CD4-positive, alpha-beta memory T cell (primary cell): ENCODE data around the gene DDTL. TPM values are rescaled to one million over a fixed set of nuclear protein-coding genes. Genes with fewer than 3 reads are reported as not detected.
"Not testable (repeated sequence)": the region's sequence is repeated elsewhere in the genome, so short reads cannot be mapped to it uniquely, and the experiment has no call there.

Experiments used
- CTCF ChIA-PET: fragments of 350-600 bp; sonication (Branson Sonifier 250); formaldehyde crosslinking; loops from one replicate; lab custom pipeline; 2021; ENCODE audit warnings: inconsistent platforms; ENCODE audit not compliant: partially characterized antibody; lab: Charles Lee
- POLR2A ChIA-PET: fragments of 350-600 bp; sonication (Branson Sonifier 250); formaldehyde crosslinking; loops from one replicate; lab custom pipeline; 2021; ENCODE audit not compliant: partially characterized antibody; lab: Charles Lee
- DNase-seq, 5 donors: peaks; one replicate each; pipeline versions ENCODE4 v3.0.0 to v3.0.0-alpha.2; 2020 to 2022; ENCODE audit warnings: mixed read lengths in 1 of 5
- H3K27ac ChIP-seq: one replicate; pipeline ENCODE4 v1.7.0; 2013; ENCODE audit warnings: low read depth, low read length
- H3K27me3 ChIP-seq: 2 replicates; pipeline ENCODE4 v1.7.0; 2013; ENCODE audit warnings: mild to moderate bottlenecking, low read length, moderate library complexity; ENCODE audit not compliant: insufficient read depth
- H3K36me3 ChIP-seq: 2 replicates; pipeline ENCODE4 v1.7.0; 2013; ENCODE audit warnings: mild to moderate bottlenecking, low read length, moderate library complexity; ENCODE audit not compliant: insufficient read depth
- H3K4me1 ChIP-seq: 2 replicates; pipeline ENCODE4 v1.7.0; 2013; ENCODE audit warnings: mild to moderate bottlenecking, low read length, moderate library complexity; ENCODE audit not compliant: insufficient read depth
- H3K4me3 ChIP-seq, 2 donors: one replicate each; pipeline ENCODE4 v1.7.0; 2013; ENCODE audit warnings: low read length in 2 of 2, mild to moderate bottlenecking in 1 of 2
- H3K9me3 ChIP-seq, 2 donors: one replicate each; pipeline ENCODE4 v1.7.0; 2013; ENCODE audit warnings: low read length in 2 of 2, control low read depth in 1 of 2; ENCODE audit not compliant: control insufficient read depth in 1 of 2
- H3K27ac Mint-ChIP-seq, 7 donors: one replicate each; pipeline ENCODE4 v1.8.0; 2020 to 2021; ENCODE audit warnings: mixed read lengths in 7 of 7, mild to moderate bottlenecking in 6 of 7, inconsistent platforms in 3 of 7, moderate library complexity in 3 of 7
- H3K27me3 Mint-ChIP-seq, 2 donors: one replicate each; pipeline ENCODE4 v1.8.0; 2020 to 2021; ENCODE audit warnings: mixed read lengths in 2 of 2
- H3K36me3 Mint-ChIP-seq, 2 donors: one replicate each; pipeline ENCODE4 v1.8.0; 2020 to 2021; ENCODE audit warnings: mixed read lengths in 2 of 2, inconsistent platforms in 1 of 2, mild to moderate bottlenecking in 1 of 2
- H3K4me1 Mint-ChIP-seq, 4 donors: one replicate each; pipeline ENCODE4 v1.8.0; 2020 to 2021; ENCODE audit warnings: mixed read lengths in 4 of 4, mild to moderate bottlenecking in 1 of 4
- H3K4me3 Mint-ChIP-seq, 8 donors: one replicate each; pipeline ENCODE4 v1.8.0; 2020 to 2021; ENCODE audit warnings: mixed read lengths in 8 of 8, mild to moderate bottlenecking in 7 of 8, moderate library complexity in 6 of 8, inconsistent platforms in 3 of 8
- H3K9me3 Mint-ChIP-seq, 8 donors: one replicate each; pipeline ENCODE4 v1.8.0; 2020 to 2021; ENCODE audit warnings: mixed read lengths in 8 of 8, mild to moderate bottlenecking in 5 of 8, inconsistent platforms in 3 of 8, moderate library complexity in 1 of 8
- intact Hi-C: fragments of 100-400 bp; cut with micrococcal nuclease; formaldehyde crosslinking; loops from one replicate; pipeline ENCODE4 v1.15.1; 2023
- polyA plus RNA-seq, 2 donors: library from polyadenylated mRNA; unstranded; fragments of 300-500 nt; fragmentation: Illumina TruSeq; gene quantifications; one replicate each; pipeline ENCODE4 v1.2.3, GENCODE V29; 2021
- total RNA-seq, 2 experiments: library from RNA; stranded (reverse); gene quantifications; one replicate each; pipeline ENCODE4 v1.2.3, GENCODE V29; 2021

DDTL gene
- total and polyA plus RNA-seq, 4 experiments from 2014 or later = 0.32 to 6.1 (median 3.6) TPM

DNA sequence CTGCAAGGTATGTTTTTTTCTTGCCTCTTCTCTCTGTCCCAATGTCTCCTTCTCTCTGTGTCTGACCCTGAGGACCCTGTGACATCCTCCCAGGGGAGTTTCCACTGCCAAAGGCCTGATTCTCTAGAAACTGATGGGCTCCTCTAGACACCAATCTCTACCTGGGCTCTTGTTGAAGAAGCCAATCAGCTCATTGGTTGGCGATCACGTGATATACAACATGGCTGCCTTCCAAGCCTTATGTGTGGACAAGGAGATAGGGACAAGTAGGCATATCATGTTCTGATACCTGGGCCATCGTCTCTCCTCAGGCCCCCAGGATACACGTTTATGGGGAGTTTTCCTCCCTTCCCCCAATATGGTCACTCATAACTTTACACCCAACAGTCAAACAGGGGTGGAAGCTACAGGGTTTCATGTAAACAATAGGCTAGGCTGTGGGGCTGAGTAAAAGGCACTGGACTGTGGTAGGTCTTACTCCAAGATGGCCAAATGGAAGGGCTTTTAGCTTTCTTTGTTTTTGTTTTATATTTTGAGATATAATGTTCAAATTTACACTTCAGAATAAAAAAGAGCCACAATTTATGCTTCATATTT is 27.0 kb downstream of the DDTL start:
- H3K27ac Mint-ChIP-seq, intact Hi-C loops, H3K4me1 ChIP-seq, H3K4me3 ChIP-seq, POLR2A ChIA-PET, H3K27me3 ChIP-seq, H3K27ac ChIP-seq, H3K27me3 Mint-ChIP-seq, CTCF ChIA-PET, DNase-seq, H3K4me3 Mint-ChIP-seq, H3K9me3 ChIP-seq, H3K9me3 Mint-ChIP-seq, H3K4me1 Mint-ChIP-seq, H3K36me3 Mint-ChIP-seq, H3K36me3 ChIP-seq: not testable (repeated sequence)

DNA sequence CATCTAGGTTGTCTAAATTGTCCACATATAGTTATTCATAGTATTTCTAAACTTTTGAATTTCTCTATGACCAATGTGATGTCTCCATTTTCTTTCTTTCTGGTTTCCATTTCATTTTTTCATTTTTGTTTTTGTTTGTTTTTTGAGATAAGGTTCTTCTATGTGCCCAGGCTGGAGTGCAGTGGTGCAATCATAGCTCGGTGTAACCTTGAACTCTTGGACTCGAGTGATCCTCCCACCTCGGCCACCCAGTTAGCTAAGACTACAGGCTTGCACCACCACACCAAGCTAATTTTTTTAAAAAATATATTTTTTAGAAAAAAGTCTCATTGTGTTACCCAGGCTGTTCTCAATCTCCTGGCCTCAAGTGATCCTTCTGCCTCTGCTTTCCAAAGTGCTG is 30.4 kb downstream of the DDTL start:
- Mint-ChIP-seq H3K27me3 (peaks cover 0 to 1% of the 10 kb centered on the region in 2 donors), H3K4me1 (peaks cover 0 to 3% (median 0%) of the 10 kb centered on the region in 4 donors), H3K4me3 (no peak overlapping the region), H3K9me3 (no peaks in the 10 kb centered on the region), H3K36me3 (no peaks in the 10 kb centered on the region), H3K27ac (peak overlapping the region in 1 of 7 donors; percentile 11)
- CTCF ChIA-PET = no interaction called here
- intact Hi-C loops = no loop called here
- DNase-seq = no peak
- POLR2A ChIA-PET = no interaction called here
- Histone ChIP-seq H3K9me3 (no peaks in the 10 kb centered on the region), H3K36me3 (no peaks in the 10 kb centered on the region), H3K27me3 (no peaks in the 10 kb centered on the region), H3K4me3 (no peak overlapping the region), H3K27ac (no peak overlapping the region), H3K4me1 (no peaks in the 10 kb centered on the region)

DNA sequence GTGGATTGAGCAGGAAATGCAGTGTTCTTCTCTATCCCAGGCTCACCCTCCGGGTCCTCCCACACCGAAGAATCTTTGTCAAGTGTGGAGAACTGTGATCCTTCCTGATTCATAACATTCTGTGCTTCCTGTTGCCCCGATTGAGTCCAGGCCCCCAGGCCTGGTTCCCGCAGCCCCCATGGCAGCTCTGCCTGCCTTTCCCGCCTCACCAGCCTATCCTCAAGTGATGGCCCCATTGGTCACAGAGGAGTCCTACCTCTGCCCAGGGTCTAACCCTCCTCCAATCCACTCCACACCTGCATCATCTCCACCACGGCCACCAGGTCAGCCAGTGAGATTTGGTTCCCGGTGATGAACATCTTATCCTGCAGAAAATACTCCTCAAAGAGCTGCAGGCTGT is 33.1 kb downstream of the DDTL start:
- H3K27me3 ChIP-seq, H3K4me3 ChIP-seq, H3K36me3 Mint-ChIP-seq, H3K27ac ChIP-seq, H3K9me3 ChIP-seq, H3K9me3 Mint-ChIP-seq, H3K4me1 ChIP-seq, DNase-seq, H3K4me3 Mint-ChIP-seq, intact Hi-C loops, H3K4me1 Mint-ChIP-seq, CTCF ChIA-PET, POLR2A ChIA-PET, H3K36me3 ChIP-seq, H3K27me3 Mint-ChIP-seq: not testable (repeated sequence)
- H3K27ac Mint-ChIP-seq = peak overlapping the region in 1 of 7 donors; percentile 3

DNA sequence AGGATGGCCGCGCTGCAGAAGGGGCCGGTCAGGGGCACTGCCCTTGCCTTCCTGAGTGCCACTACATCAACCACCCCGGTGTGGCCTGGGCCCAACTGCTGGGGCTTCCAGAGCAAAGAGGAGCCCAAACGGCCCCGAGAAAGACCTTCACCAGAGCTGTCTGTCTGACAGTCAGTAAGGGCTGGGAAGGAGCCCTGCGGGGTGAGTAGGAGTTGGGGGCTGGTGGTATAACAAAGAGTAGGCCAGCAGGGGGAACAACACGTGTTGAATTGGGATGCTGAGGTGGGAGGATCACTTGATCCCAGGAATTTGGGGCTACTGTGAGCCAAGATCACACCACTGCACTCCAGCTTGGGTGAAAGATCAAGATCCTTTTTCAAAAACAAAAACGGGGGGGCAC is 34.6 kb downstream of the DDTL start:
- ChIA-PET CTCF (no interaction called here), POLR2A (no interaction called here)
- Histone ChIP-seq H3K4me3 (no peak overlapping the region), H3K27me3 (no peaks in the 10 kb centered on the region), H3K9me3 (no peaks in the 10 kb centered on the region), H3K36me3 (no peaks in the 10 kb centered on the region), H3K4me1 (no peaks in the 10 kb centered on the region), H3K27ac (no peak overlapping the region)
- no peak overlapping the region for H3K27ac Mint-ChIP-seq
- peaks cover 5 to 8% of the 10 kb centered on the region in 2 donors for H3K27me3 Mint-ChIP-seq
- no peak for DNase-seq
- intact Hi-C loops = no loop called here
- no peak overlapping the region for H3K4me3 Mint-ChIP-seq
- no peaks in the 10 kb centered on the region for H3K9me3 Mint-ChIP-seq
- H3K36me3 Mint-ChIP-seq = no peaks in the 10 kb centered on the region
- peaks cover 0 to 3% (median 0%) of the 10 kb centered on the region in 4 donors for H3K4me1 Mint-ChIP-seq

DNA sequence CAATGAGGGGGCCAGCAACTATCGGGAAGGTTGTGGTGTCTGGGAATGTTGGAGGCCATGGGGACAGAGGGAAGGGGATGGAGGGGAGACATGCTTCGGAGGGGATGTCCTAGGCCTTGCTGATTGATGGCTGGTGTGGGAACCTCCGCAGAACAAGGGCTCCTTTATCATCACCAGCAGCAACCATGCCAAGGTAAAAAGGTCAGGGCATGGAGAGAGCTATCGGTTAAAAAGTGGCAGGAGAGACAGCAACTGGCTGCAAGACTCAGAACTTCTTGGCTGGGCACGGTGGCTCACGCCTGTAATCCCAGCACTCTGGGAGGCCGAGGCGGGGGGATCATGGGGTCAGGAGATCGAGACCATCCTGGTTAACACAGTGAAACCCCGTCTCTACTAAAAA is 35.6 kb downstream of the DDTL start:
- POLR2A ChIA-PET = no interaction called here
- Mint-ChIP-seq H3K36me3 (no peaks in the 10 kb centered on the region), H3K4me1 (peaks cover 0 to 3% (median 0%) of the 10 kb centered on the region in 4 donors), H3K27ac (no peak overlapping the region), H3K27me3 (peaks cover 5 to 8% of the 10 kb centered on the region in 2 donors), H3K4me3 (no peak overlapping the region), H3K9me3 (no peaks in the 10 kb centered on the region)
- no peak for DNase-seq
- H3K27ac ChIP-seq = no peak overlapping the region
- intact Hi-C loops = no loop called here
- no peaks in the 10 kb centered on the region for H3K4me1 ChIP-seq
- no peaks in the 10 kb centered on the region for H3K27me3 ChIP-seq
- CTCF ChIA-PET = no interaction called here
- H3K9me3 ChIP-seq = no peaks in the 10 kb centered on the region
- H3K4me3 ChIP-seq = no peak overlapping the region
- H3K36me3 ChIP-seq = no peaks in the 10 kb centered on the region

DNA sequence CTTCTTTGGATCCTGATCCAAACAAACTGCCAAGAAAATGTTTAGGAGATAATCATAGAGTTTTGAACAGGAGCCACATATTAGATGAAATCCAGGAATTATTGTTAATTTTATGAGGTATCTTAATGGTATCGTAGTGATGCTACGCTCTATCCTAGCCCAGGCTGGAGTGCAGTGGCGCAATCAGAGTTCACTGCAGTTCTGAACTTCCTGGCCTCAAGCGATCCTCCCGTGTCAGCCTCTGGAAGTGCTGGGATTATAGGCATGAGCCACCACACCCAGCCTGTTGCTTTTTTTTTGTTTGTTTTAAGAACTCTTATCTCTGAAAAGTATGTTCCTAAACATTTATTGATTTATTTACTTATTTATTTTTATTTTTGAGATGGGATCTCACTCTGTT is 36.2 kb downstream of the DDTL start:
- Mint-ChIP-seq H3K4me1 (no peaks in the 10 kb centered on the region), H3K9me3 (no peaks in the 10 kb centered on the region), H3K36me3 (no peaks in the 10 kb centered on the region), H3K27me3 (peaks cover 5 to 8% of the 10 kb centered on the region in 2 donors), H3K4me3 (no peak overlapping the region), H3K27ac (no peak overlapping the region)
- ChIA-PET CTCF (no interaction called here), POLR2A (no interaction called here)
- H3K27me3 ChIP-seq = no peaks in the 10 kb centered on the region
- DNase-seq = no peak
- no peak overlapping the region for H3K27ac ChIP-seq
- intact Hi-C loops = no loop called here
- H3K4me3 ChIP-seq = no peak overlapping the region
- no peaks in the 10 kb centered on the region for H3K36me3 ChIP-seq
- no peaks in the 10 kb centered on the region for H3K9me3 ChIP-seq
- no peaks in the 10 kb centered on the region for H3K4me1 ChIP-seq

DNA sequence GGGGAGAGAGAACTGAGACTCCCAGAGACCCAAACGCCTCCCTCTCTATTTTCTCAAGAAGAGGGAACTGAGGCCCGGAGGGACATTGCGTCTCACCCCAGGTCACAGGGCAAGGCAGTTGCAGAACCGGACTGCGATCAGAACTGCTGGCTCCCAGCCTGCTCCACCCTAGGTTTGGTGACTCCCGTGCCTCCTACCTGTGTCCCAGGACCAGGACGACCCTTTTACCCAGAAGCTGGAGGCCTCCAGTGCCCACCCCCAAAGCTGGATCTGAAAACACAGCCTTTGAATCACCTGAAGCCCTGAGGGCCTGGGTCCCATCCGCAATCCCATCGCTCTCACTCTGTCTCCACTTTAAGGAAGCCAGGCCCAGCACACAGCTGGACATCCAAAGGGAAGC is 37.2 kb downstream of the DDTL start:
- H3K27ac Mint-ChIP-seq = peak overlapping the region in 1 of 7 donors; percentile 9
- H3K9me3 Mint-ChIP-seq = no peaks in the 10 kb centered on the region
- H3K9me3 ChIP-seq = no peaks in the 10 kb centered on the region
- H3K4me3 ChIP-seq = no peak overlapping the region
- no peak for DNase-seq
- peaks cover 5 to 8% of the 10 kb centered on the region in 2 donors for H3K27me3 Mint-ChIP-seq
- H3K4me1 Mint-ChIP-seq = no peaks in the 10 kb centered on the region
- no peaks in the 10 kb centered on the region for H3K36me3 Mint-ChIP-seq
- no peaks in the 10 kb centered on the region for H3K4me1 ChIP-seq
- CTCF ChIA-PET = no interaction called here
- H3K36me3 ChIP-seq = no peaks in the 10 kb centered on the region
- H3K27me3 ChIP-seq = no peaks in the 10 kb centered on the region
- H3K4me3 Mint-ChIP-seq = no peak overlapping the region
- H3K27ac ChIP-seq = no peak overlapping the region
- POLR2A ChIA-PET = no interaction called here
- intact Hi-C loops = no loop called here

DNA sequence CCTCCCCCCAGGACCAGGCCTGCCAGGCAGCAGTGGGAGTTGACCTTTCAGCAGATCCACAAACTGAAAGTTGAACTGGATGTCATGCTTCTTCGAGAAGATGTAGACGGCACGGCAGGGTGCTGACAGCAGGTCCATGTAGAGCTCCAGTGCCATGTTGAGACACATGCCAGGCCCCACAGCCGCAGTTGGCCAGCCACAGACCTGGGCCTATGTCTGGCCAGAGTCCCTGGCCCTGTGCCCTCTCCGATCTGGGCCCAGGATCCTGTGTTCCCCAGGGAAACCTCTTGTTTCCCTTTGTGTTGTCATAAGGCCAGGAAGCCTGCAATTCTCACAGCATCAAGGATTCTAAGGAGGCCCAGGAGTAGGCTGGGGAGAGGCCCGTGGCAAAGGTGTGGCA is 38.5 kb downstream of the DDTL start, which contains the start of gene GSTT4:
TSS of gene GSTT4 (minus strand) at position 253 of the 400 bp plus-strand sequence. CDS start at position 156, 97 bp downstream.
- no peak within 1 kb of the TSS for H3K27ac Mint-ChIP-seq
- Histone ChIP-seq H3K9me3 (no peaks in the 10 kb centered on the region), H3K4me1 (peaks cover under 1% of the 10 kb centered on the region), H3K27me3 (no peaks in the 10 kb centered on the region), H3K27ac (no peak within 1 kb of the TSS), H3K36me3 (no peaks in the 10 kb centered on the region), H3K4me3 (no peak within 1 kb of the TSS)
- peaks cover 5 to 9% of the 10 kb centered on the region in 2 donors for H3K27me3 Mint-ChIP-seq
- intact Hi-C loops = no loop called here
- H3K4me3 Mint-ChIP-seq = no peak within 1 kb of the TSS
- no peaks in the 10 kb centered on the region for H3K9me3 Mint-ChIP-seq
- no peak for DNase-seq
- ChIA-PET CTCF (no interaction called here), POLR2A (no interaction called here)
- peaks cover under 1 to 5% (median 2%) of the 10 kb centered on the region in 4 donors for H3K4me1 Mint-ChIP-seq
- H3K36me3 Mint-ChIP-seq = no peaks in the 10 kb centered on the region
